ENCODE measurements around the gene PFKM. TPM values are rescaled to one million over a fixed set of nuclear protein-coding genes. Genes with fewer than 3 reads are reported as not detected.

PFKM gene
- total and polyA plus RNA-seq, 9 of the 15 experiments (the other 6 are each of a cell fraction or from before 2014, with no cell fraction given) = 16.5 to 39.9 (median 31.7) TPM

- TF ChIP-seq ZNF398 (CRISPR knock-in tag; IDR thresholded peaks at IDR 0.05) (no peak), MTF1 (CRISPR knock-in tag; IDR thresholded peaks at IDR 0.05; ENCODE audit: borderline replicate concordance) (no peak), SRF (CRISPR knock-in tag; IDR thresholded peaks at IDR 0.05) (no peak), SLC30A9 (CRISPR knock-in tag; IDR thresholded peaks at IDR 0.05) (no peak), ZNF561 (CRISPR knock-in tag; conservative IDR thresholded peaks at IDR 0.05) (no peak), UBTF (IDR thresholded peaks at IDR 0.05; ENCODE audit: borderline replicate concordance in 1 of 2, low read depth in 2 of 2, low read length in 2 of 2) (no peak), TOE1 (IDR thresholded peaks at IDR 0.05; ENCODE audit: borderline replicate concordance) (0 out of 2 replicates have a peak, but pooled peaks have one; percentile 54), TOE1 (CRISPR knock-in tag; IDR thresholded peaks at IDR 0.05; ENCODE audit: borderline replicate concordance, low read depth) (no peak), ZNF57 (CRISPR knock-in tag; IDR thresholded peaks at IDR 0.05) (no peak), BRCA1 (IDR thresholded peaks at IDR 0.05) (no peak), BRCA1 (CRISPR knock-in tag; IDR thresholded peaks at IDR 0.05) (no peak), STAT5A (IDR thresholded peaks at IDR 0.05; ENCODE audit: borderline replicate concordance, low read length) (no peak), HES1 (IDR thresholded peaks at IDR 0.05; ENCODE audit: low read depth) (no peak), TAF1 (IDR thresholded peaks at IDR 0.05; ENCODE audit: control insufficient read depth, extremely low read depth, insufficient read depth, low read length, severe bottlenecking) (peak; percentile 66), TRIM25 (IDR thresholded peaks at IDR 0.05; ENCODE audit: borderline replicate concordance) (no peak), PTBP1 (IDR thresholded peaks at IDR 0.05; ENCODE audit: low read depth, low read length) (no peak), PHB2 (IDR thresholded peaks at IDR 0.05; ENCODE audit: low read depth) (no peak), FOXM1 (IDR thresholded peaks at IDR 0.05; ENCODE audit: low read depth) (no peak), FOXM1 (CRISPR knock-in tag; IDR thresholded peaks at IDR 0.05; ENCODE audit: low read depth) (0 out of 2 replicates have a peak, but pooled peaks have one; percentile 70), HDAC6 (IDR thresholded peaks at IDR 0.05; ENCODE audit: low read depth, low read length) (no peak), RBBP5 (IDR thresholded peaks at IDR 0.05; ENCODE audit: borderline replicate concordance, insufficient read depth, low read length, poor library complexity, severe bottlenecking) (peak; percentile 94)
Observed at GRCh38 chr12:48157018-48157888, 38.1 kb downstream of the PFKM start, which contains the start of gene ASB8 (continued).
